RWPE2 (cell line): ENCODE results near the gene SOCS4.

ENCODE experiments used
- ATAC-seq: fragments of 200-7000 bp; cut with Tn5 transposase; 3 replicates; pipeline ENCODE4 v1.9.1; 2021; ENCODE audit warnings: low read depth
- DNase-seq: peaks from one replicate; pipeline ENCODE4 v3.0.0-alpha.2; 2020; ENCODE audit warnings: low spot score
- H3K27ac ChIP-seq: fragments of 450-650 bp; 2 replicates; pipeline ENCODE4 v1.5.1; 2017; ENCODE audit warnings: mild to moderate bottlenecking; ENCODE audit not compliant: poor library complexity, severe bottlenecking
- H3K27me3 ChIP-seq: fragments of 250-450 bp; sonication (Bioruptor Pico); 2 replicates; pipeline ENCODE4 v1.5.1; 2021; ENCODE audit warnings: mild to moderate bottlenecking, moderate library complexity; ENCODE audit not compliant: insufficient read depth, poor library complexity, severe bottlenecking
- H3K36me3 ChIP-seq: fragments of 250-450 bp; sonication (Bioruptor Pico); 2 replicates; pipeline ENCODE4 v1.5.1; 2020; ENCODE audit warnings: low read depth, mild to moderate bottlenecking, moderate library complexity
- H3K4me1 ChIP-seq: fragments of 250-450 bp; sonication (Bioruptor Pico); 2 replicates; pipeline ENCODE4 v1.5.1; 2021; ENCODE audit warnings: mild to moderate bottlenecking, moderate library complexity; ENCODE audit not compliant: insufficient read depth, poor library complexity, severe bottlenecking
- H3K4me3 ChIP-seq: fragments of 250-450 bp; sonication (Bioruptor Pico); 2 replicates; pipeline ENCODE4 v1.5.1; 2021; ENCODE audit warnings: mild to moderate bottlenecking, moderate library complexity; ENCODE audit not compliant: severe bottlenecking
- H3K9me3 ChIP-seq: fragments of 250-450 bp; sonication (Bioruptor Pico); 2 replicates; pipeline ENCODE4 v1.5.1; 2021; ENCODE audit warnings: mild to moderate bottlenecking, moderate library complexity; ENCODE audit not compliant: severe bottlenecking
- TF ChIP-seq, protein P1 (sequence below): fragments of 450-650 bp; IDR thresholded peaks from one replicate; pipeline ENCODE4 v1.5.1; 2017; ENCODE audit warnings: mild to moderate bottlenecking, moderate library complexity; ENCODE audit not compliant: poor library complexity, severe bottlenecking

Gene SOCS4

DNA sequence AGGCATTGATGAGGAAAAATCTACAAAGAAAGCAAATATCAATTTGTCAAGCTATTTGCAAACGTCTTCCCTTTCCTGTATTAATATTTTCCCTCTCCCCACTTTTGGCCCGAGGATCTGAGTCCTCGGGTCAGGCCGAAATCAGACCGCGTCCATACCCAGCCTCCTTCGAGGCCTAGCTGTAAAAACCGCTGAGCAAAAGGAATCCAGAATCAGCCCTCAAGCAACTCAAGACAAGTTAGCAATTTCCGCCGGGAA lies 24.1 kb downstream of the SOCS4 start:
- Histone ChIP-seq H3K4me1 (peaks cover 17% of the 10 kb centered on the region), H3K9me3 (no peaks in the 10 kb centered on the region), H3K27ac (peak overlapping the region; percentile 79), H3K36me3 (peaks cover 40% of the 10 kb centered on the region), H3K4me3 (peak overlapping the region; percentile 93), H3K27me3 (no peaks in the 10 kb centered on the region)
- TF ChIP-seq, protein P1, sequence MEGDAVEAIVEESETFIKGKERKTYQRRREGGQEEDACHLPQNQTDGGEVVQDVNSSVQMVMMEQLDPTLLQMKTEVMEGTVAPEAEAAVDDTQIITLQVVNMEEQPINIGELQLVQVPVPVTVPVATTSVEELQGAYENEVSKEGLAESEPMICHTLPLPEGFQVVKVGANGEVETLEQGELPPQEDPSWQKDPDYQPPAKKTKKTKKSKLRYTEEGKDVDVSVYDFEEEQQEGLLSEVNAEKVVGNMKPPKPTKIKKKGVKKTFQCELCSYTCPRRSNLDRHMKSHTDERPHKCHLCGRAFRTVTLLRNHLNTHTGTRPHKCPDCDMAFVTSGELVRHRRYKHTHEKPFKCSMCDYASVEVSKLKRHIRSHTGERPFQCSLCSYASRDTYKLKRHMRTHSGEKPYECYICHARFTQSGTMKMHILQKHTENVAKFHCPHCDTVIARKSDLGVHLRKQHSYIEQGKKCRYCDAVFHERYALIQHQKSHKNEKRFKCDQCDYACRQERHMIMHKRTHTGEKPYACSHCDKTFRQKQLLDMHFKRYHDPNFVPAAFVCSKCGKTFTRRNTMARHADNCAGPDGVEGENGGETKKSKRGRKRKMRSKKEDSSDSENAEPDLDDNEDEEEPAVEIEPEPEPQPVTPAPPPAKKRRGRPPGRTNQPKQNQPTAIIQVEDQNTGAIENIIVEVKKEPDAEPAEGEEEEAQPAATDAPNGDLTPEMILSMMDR, result no peak
- ATAC-seq (no peak), DNase-seq (no peak)

DNA sequence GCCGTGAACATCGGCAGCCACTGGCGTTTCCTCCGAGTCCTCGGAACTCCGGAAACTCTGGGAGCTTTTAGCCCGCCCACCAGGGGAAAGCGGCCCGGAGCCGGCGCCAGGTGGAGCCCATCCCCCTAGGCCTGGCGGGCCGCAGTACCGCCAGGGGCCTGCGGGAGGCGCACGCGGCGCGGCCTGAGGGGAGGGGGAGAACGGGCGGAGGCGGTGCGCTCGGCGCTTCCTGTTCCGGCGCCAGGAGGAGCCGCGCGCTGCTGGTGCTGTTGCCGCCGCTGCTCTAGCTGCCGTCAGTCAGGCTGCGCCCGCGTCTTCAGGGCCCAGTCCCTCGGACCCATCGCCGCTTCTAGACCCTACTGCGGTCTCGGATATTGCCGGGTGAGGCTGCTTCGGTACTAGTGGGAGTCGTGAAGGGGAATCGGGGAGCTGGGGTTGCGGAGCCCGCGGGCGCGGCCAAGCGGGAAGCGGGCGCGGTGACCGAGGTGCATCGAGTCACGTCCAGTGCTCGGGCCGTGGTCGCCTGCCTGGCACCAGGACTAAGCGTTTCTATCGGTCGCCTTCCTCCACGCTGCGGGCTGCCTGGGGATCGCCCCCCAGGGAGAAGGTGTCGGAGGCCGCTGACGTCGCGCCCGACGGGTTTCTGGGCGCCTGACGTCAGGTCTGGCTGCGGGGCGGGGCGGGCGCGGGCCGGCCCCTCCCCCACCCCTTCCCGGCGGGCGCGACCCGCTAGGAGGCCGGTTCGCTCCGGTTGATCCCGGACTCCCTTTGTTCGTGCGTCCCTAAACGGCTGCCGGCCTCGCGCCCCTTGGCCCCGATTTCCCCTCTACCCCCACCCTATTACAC lies 24.6 kb downstream of the SOCS4 start, which contains the start of gene MAPK1IP1L:
Gene MAPK1IP1L, plus strand, starts transcription at position 225 of the 846 bp plus-strand sequence. CDS start 10,037 bp downstream, outside the sequence.
- Histone ChIP-seq H3K27me3 (no peaks in the 10 kb centered on the region), H3K36me3 (peaks cover 46% of the 10 kb centered on the region), H3K4me1 (peaks cover 17% of the 10 kb centered on the region), H3K27ac (peak within 1 kb of the TSS; percentile 79), H3K4me3 (peak within 1 kb of the TSS; percentile 93), H3K9me3 (no peaks in the 10 kb centered on the region)
- DNase-seq (peak; percentile 96), ATAC-seq (peak; percentile 89)
- TF ChIP-seq, protein P1, result peak; percentile 100

DNA sequence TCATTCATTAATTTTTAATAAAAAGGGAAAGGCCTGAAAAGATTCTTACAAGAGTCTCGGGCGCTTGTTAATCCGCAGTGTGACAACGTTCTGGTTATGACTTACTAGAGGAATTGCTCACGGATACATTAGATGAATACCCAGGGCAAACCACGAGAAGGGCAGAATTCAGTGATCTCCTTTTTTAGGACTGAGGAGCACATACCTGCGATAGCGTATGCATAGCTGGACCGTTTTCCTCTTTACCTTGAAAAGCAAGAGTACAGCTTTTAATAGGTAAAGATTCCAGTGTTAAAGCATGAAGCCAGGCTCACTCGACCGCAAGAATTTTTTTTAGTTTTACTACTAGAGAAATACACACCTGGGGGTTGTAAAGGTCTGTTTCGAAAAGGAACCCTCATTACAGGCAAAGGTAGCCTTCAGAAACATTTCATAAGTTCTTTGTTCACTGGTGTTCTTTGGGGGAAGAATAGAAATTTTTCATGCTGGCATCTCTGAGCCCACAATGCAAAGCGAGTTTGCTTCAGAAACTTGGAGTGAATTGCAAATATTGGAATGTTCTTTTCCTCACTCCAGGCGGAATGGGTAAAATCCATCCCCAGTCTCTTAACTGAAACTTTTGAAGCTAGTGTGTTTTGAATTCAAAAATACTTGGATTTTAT lies 25.4 kb downstream of the SOCS4 start:
- peak overlapping the region; percentile 79 for H3K27ac ChIP-seq
- H3K27me3 ChIP-seq, result no peaks in the 10 kb centered on the region
- no peaks in the 10 kb centered on the region for H3K9me3 ChIP-seq
- peaks cover 17% of the 10 kb centered on the region for H3K4me1 ChIP-seq
- DNase-seq, result no peak
- ATAC-seq, result peak; percentile 1; the same call in 1 of the 3 replicates
- H3K4me3 ChIP-seq, result peak overlapping the region; percentile 93
- TF ChIP-seq, protein P1, result no peak
- H3K36me3 ChIP-seq, result peaks cover 53% of the 10 kb centered on the region

DNA sequence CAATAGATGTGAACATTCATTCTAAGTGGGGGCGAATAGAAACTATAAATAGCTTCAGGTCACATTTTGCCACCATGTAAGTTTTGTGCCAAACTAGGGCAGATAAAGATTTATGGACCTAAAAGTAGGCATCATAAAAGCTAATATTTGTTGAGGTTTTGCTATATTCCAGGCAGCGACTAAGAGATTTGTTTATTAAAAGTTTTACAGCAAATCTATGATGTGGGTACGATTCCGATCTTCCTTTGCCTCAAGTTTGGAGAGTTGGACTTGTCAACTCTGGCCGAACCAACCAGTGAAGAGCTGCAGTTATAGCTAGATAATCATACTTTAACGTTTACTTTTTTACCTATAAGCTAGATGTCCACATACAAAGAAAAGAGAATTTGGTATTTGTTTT lies 26.0 kb downstream of the SOCS4 start:
- peak overlapping the region; percentile 79 for H3K27ac ChIP-seq
- peaks cover 17% of the 10 kb centered on the region for H3K4me1 ChIP-seq

More for the DNA sequence above, 26.0 kb downstream of the SOCS4 start:
- H3K4me3 ChIP-seq, result peak overlapping the region; percentile 93
- DNase-seq (no peak), ATAC-seq (no peak)
- TF ChIP-seq, protein P1, result no peak
- H3K9me3 ChIP-seq, result no peaks in the 10 kb centered on the region
- peaks cover 59% of the 10 kb centered on the region for H3K36me3 ChIP-seq
- H3K27me3 ChIP-seq, result no peaks in the 10 kb centered on the region
